Upper lobe of right lung (tissue), 1 donor: ENCODE results near the gene ACOXL. TPM values are rescaled to one million over a fixed set of nuclear protein-coding genes. Genes with fewer than 3 reads are reported as not detected.

Experiments used
- ATAC-seq: fragments of 200-7000 bp; cut with Tn5 transposase; one replicate; pipeline ENCODE4 v1.9.1; 2020; ENCODE audit warnings: mild to moderate bottlenecking, moderate library complexity
- DNase-seq: peaks from one replicate; pipeline ENCODE4 v3.0.0-alpha.2; 2020
- H3K27ac ChIP-seq: fragments of 200-600 bp; one replicate; pipeline ENCODE4 v1.8.0; 2022
- H3K27me3 ChIP-seq: fragments of 200-600 bp; one replicate; pipeline ENCODE4 v1.8.0; 2022; ENCODE audit warnings: mild to moderate bottlenecking
- H3K36me3 ChIP-seq: fragments of 200-600 bp; one replicate; pipeline ENCODE4 v1.8.0; 2022
- H3K4me1 ChIP-seq: fragments of 200-600 bp; one replicate; pipeline ENCODE4 v1.8.0; 2022
- H3K4me3 ChIP-seq: fragments of 200-600 bp; one replicate; pipeline ENCODE4 v1.8.0; 2022; ENCODE audit warnings: mild to moderate bottlenecking
- H3K9me3 ChIP-seq: fragments of 200-600 bp; one replicate; pipeline ENCODE4 v1.8.0; 2022
- intact Hi-C: fragments of 100-400 bp; cut with DNase I; formaldehyde crosslinking; loops from one replicate; pipeline ENCODE4 v1.11.0; 2022
- total RNA-seq: library from RNA; stranded (reverse); fragmentation: NEBNext Ultra II Directional; extraction: Animal tissue kit (Norgen Biotek cat#: 25700); gene quantifications from one replicate; pipeline ENCODE4 v1.2.1, GENCODE V29; 2021
- TF ChIP-seq, protein P1 (sequence below): fragments of 200-600 bp; IDR thresholded peaks from one replicate; pipeline ENCODE4 v1.8.0; 2022; ENCODE audit warnings: antibody characterized with exemption
- donor health status: DM: no; HTN: yes; CAD: no; lungs with severe emphysema.

ACOXL gene
- total RNA-seq, 1 donor from 2014 or later: 47.5 TPM

DNA sequence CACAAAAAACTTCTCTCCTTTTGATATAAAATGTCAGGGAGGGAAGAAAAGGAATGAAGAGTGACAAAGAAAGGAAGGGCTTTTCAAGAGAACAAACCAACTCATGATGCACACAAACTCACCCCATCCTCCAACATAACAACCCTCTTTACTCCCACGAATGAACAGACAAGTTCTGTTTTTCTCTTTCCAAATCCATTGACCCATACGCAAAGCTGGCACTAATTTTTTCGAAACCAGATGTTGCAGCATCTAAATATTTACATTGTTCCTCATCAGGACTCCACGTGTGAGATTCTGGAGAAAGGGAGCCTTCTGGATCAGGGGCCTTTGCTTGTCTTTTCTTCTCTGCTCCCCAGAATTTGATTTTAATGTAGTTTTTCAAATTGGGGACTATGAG, 245.0 kb downstream of the ACOXL start:
- Histone ChIP-seq H3K4me1 (no peaks in the 10 kb centered on the region), H3K4me3 (no peak overlapping the region), H3K36me3 (no peaks in the 10 kb centered on the region), H3K9me3 (no peaks in the 10 kb centered on the region), H3K27ac (no peak overlapping the region), H3K27me3 (no peaks in the 10 kb centered on the region)
- ATAC-seq (peak; percentile 57), DNase-seq (no peak)
- intact Hi-C loops: no loop called here
- TF ChIP-seq, protein P1, sequence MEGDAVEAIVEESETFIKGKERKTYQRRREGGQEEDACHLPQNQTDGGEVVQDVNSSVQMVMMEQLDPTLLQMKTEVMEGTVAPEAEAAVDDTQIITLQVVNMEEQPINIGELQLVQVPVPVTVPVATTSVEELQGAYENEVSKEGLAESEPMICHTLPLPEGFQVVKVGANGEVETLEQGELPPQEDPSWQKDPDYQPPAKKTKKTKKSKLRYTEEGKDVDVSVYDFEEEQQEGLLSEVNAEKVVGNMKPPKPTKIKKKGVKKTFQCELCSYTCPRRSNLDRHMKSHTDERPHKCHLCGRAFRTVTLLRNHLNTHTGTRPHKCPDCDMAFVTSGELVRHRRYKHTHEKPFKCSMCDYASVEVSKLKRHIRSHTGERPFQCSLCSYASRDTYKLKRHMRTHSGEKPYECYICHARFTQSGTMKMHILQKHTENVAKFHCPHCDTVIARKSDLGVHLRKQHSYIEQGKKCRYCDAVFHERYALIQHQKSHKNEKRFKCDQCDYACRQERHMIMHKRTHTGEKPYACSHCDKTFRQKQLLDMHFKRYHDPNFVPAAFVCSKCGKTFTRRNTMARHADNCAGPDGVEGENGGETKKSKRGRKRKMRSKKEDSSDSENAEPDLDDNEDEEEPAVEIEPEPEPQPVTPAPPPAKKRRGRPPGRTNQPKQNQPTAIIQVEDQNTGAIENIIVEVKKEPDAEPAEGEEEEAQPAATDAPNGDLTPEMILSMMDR: no peak

DNA sequence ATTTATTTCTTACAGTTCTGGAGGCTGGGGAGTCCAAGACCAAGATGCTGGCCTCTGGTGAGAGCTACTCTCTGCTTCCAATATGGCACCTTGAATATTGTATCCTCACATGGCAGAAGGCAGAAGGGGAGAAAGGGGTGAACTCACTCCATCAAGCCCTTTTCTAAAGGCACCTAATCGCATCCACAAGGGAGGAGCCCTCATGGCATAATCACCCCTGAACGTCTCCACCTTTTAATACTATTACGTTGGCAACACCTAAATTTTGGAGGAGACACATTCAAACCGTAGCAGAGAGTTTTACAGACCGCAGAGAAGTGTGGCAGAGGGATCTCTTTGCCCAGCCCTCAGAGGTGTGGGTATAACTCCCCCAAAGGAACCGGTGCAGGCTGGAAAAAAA, 245.8 kb downstream of the ACOXL start:
- Histone ChIP-seq H3K9me3 (no peaks in the 10 kb centered on the region), H3K4me1 (no peaks in the 10 kb centered on the region), H3K27me3 (no peaks in the 10 kb centered on the region), H3K4me3 (no peak overlapping the region), H3K27ac (no peak overlapping the region), H3K36me3 (no peaks in the 10 kb centered on the region)
- ATAC-seq (no peak), DNase-seq (no peak)
- intact Hi-C loops: no loop called here
- TF ChIP-seq, protein P1: no peak

DNA sequence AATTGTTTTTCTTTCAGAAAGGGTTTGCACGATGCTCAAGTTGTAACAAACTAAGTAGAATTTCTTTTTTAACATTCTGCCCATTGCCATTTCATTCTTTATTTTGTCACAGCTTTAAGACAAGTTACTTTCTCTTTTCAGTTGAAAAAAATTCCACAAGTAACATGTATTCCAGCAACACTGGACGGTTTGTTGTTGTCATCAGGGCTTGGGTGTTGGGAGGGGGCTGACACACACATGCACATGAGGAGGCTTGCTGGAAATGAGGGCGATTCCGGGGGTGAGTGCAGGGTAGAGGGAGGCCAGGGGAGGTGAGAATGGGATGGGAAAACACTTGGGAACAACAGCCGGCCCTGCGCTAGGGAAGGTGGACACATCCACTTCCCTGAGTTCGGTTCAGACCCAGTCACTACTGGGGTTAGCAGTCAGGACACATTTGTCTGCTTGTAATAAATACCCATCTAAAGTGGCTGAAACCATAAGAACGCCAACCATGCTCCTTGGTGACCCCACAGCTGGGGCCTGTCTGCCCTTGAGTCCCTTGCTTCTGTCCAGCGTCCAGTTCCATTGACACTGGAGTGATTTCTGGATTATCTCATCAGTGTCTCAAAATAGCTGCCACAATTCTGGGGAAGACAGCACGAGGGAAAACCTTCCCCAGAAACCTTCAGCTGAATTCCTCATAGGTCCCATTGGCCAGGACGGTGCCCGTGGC, 246.5 kb downstream of the ACOXL start:
- intact Hi-C loops: no loop called here
- TF ChIP-seq, protein P1: no peak
- Histone ChIP-seq H3K36me3 (no peaks in the 10 kb centered on the region), H3K4me3 (no peak overlapping the region), H3K9me3 (no peaks in the 10 kb centered on the region), H3K27me3 (no peaks in the 10 kb centered on the region), H3K4me1 (no peaks in the 10 kb centered on the region), H3K27ac (no peak overlapping the region)
- DNase-seq (no peak), ATAC-seq (peak; percentile 12)

DNA sequence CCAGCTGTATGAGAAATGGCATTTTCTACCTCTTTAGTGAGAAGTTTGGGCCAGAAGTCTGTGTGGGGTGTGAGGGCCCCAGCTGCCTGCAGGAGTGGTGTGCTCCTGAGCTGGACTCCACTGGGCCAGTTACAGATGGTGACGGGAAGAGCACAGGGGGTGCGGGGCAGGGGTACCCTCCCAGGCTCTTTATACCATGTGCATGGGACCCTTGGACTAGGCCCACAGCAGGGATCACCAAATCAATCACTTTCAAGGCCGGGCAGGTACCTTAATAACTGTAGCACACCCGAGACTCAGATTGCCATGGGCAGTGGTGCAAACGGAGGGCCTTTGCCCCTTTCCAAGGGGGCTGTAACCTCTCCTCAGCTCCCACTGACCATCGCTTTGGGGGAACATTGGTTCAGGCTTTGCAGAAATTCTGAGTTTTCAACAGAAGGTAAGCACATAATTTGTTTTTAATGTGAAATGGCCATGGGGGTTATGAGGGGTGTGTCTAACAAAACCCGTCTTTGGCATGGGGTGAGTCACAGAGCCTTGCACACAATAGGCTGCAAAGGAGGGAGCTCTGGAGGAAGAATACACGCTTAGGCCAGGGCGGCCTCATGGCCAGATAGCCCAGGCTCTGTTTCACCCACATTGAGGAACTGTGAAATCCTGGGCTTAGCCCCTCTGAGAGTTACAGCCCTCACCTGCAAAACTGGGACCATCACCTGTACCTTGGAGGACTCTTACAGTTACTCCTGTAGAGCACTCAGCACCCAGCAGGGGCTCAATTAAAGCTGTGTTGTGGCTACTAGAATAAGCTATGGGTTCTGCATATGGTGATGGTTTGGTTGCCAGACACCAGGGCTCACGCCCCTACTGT, 247.3 kb downstream of the ACOXL start:
- TF ChIP-seq, protein P1: no peak
- intact Hi-C loops: no loop called here
- peak; percentile 13 for ATAC-seq

DNA sequence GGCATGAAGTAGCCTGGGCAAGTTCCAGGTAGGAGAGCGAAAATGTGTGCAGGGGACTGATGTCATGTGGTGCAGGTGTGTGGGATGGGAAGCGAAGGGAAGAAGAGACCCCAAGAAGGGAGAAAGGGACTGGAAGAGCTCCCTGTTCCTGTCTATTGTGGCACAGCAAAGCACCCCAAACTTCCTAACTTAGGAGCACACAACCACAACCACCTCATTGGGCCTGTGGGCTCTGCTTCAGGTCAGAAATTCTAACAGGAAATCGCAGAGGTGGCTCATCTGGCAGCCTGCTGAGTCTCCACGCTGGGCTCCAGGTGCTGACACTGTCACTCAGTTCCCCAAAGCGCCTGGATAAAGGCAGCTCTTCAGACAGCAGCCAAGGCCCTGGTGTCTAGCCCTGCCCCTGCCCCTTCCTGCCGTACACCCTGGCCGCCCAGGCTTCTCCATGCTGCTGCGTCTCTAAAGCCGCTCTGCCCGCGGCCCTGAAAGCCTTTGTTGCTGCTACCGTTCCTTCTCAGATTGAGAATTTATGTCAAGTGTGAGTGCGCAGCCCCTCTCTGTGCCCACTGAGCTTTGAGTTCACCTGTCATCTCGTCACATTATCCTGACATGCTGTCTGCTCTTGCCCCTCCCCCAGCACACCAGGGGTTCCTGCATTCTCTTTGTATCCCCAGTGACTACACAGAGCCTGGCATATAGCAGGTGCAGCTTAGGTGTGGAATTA, 248.1 kb downstream of the ACOXL start:
- Histone ChIP-seq H3K36me3 (no peaks in the 10 kb centered on the region), H3K9me3 (no peaks in the 10 kb centered on the region), H3K27me3 (no peaks in the 10 kb centered on the region), H3K4me3 (no peak overlapping the region), H3K4me1 (no peaks in the 10 kb centered on the region), H3K27ac (no peak overlapping the region)
- TF ChIP-seq, protein P1: no peak
- no peak for DNase-seq
- intact Hi-C loops: no loop called here
- ATAC-seq: no peak

More for the DNA sequence above, 247.3 kb downstream of the ACOXL start:
- no peaks in the 10 kb centered on the region for H3K36me3 ChIP-seq
- no peaks in the 10 kb centered on the region for H3K9me3 ChIP-seq
- no peak overlapping the region for H3K27ac ChIP-seq
- DNase-seq: no peak
- no peaks in the 10 kb centered on the region for H3K27me3 ChIP-seq
- no peak overlapping the region for H3K4me3 ChIP-seq
- no peaks in the 10 kb centered on the region for H3K4me1 ChIP-seq
